ENCODE data around the gene ZFP90.

- TF ChIP-seq POLR2A (IDR thresholded peaks at IDR 0.05): no peak
- TF ChIP-seq, protein P1, sequence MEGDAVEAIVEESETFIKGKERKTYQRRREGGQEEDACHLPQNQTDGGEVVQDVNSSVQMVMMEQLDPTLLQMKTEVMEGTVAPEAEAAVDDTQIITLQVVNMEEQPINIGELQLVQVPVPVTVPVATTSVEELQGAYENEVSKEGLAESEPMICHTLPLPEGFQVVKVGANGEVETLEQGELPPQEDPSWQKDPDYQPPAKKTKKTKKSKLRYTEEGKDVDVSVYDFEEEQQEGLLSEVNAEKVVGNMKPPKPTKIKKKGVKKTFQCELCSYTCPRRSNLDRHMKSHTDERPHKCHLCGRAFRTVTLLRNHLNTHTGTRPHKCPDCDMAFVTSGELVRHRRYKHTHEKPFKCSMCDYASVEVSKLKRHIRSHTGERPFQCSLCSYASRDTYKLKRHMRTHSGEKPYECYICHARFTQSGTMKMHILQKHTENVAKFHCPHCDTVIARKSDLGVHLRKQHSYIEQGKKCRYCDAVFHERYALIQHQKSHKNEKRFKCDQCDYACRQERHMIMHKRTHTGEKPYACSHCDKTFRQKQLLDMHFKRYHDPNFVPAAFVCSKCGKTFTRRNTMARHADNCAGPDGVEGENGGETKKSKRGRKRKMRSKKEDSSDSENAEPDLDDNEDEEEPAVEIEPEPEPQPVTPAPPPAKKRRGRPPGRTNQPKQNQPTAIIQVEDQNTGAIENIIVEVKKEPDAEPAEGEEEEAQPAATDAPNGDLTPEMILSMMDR (IDR thresholded peaks at IDR 0.05 in 4 of 5, conservative IDR thresholded peaks at IDR 0.05 in 1 of 5): no peak
Measured at GRCh38 chr16:68563631-68564381, 24.7 kb downstream of the ZFP90 start.

All from gastrocnemius medialis (tissue), 4 donors.